K562 (cell line): ENCODE results near the gene GRIN2A. TPM values are rescaled to one million over a fixed set of nuclear protein-coding genes. Genes with fewer than 3 reads are reported as not detected.

ENCODE experiments used
- MGA ChIP-seq: fragments of 450-650 bp; IDR thresholded peaks from 2 replicates; pipeline ENCODE4 v1.6.1; 2016; ENCODE audit warnings: mild to moderate bottlenecking, moderate library complexity
- polyA plus RNA-seq, 8 experiments: library from polyadenylated mRNA; depleted of rRNA in 4 of 8; stranded (reverse) in 5 of 8; unstranded in 3 of 8; fragments of >200 nt; fragmentation: Nextera tagmentation in 2 of 8; fragmentation: Illumina TruSeq in 1 of 8; extraction: Ambion mirVana in 2 of 8; extraction: Trizol in 1 of 8; gene quantifications; 2 replicates each; pipeline versions ENCODE4 v1.2.1 to v1.2.3, GENCODE V29; 2011 to 2014; ENCODE audit warnings: inconsistent platforms in 1 of 8, missing spikeins in 1 of 8
- total RNA-seq, 7 experiments: library from RNA; depleted of rRNA in 6 of 7; stranded (reverse); fragments of >200 nt in 6 of 7; fragmentation: Illumina TruSeq in 2 of 7; extraction: Trizol in 2 of 7; gene quantifications; 2 replicates each; pipeline versions ENCODE4 v1.2.1 to v1.2.3, GENCODE V29; 2011 to 2021; ENCODE audit warnings: low replicate concordance in 1 of 7

GRIN2A gene
- total and polyA plus RNA-seq, 9 of the 15 experiments (the other 6 are each of a cell fraction or from before 2014, with no cell fraction given) = not detected

GRCh38 chr16:9846362-9847099 lies 335.7 kb downstream of the GRIN2A start (continued):
- no peak for TF ChIP-seq MGA
